ENCODE data around the gene DNAH2. TPM values are rescaled to one million over a fixed set of nuclear protein-coding genes. Genes with fewer than 3 reads are reported as not detected.

Gene DNAH2
- polyA plus RNA-seq, 2 donors = 0.06 to 0.10 TPM

DNA sequence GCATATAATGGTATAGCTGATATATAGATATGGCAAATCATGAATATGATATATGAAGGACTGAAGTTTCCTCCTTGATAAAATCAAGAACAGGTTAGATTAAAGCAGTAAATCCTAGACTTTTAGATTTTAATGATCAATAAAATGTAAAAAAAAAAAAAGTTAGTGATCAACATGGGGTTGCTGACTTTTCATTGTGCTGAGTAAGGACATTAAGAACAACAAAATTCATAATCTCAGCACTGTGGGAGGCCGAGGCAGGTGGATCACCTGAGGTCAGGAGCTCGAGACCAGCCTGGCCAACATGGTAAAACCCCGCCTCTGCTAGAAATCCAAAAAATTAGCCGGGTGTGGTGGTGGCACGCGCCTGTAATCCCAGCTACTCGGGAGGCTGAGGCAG is 160.7 kb downstream of the DNAH2 start:
- Histone ChIP-seq H3K27ac (ENCODE audit: low read depth in 2 of 2, low read length in 1 of 2) (no peak overlapping the region), H3K36me3 (ENCODE audit: control insufficient read depth in 2 of 2, insufficient read depth in 2 of 2, low read length in 1 of 2) (peaks cover 0 to 2% of the 10 kb centered on the region in 2 donors), H3K9me3 (ENCODE audit: control insufficient read depth in 2 of 2, insufficient read depth in 1 of 2, low read depth in 1 of 2, low read length in 1 of 2) (no peaks in the 10 kb centered on the region), H3K27me3 (ENCODE audit: control insufficient read depth in 1 of 2, insufficient read depth in 2 of 2, low read length in 2 of 2) (no peaks in the 10 kb centered on the region), H3K4me1 (ENCODE audit: control insufficient read depth in 2 of 2, insufficient read depth in 2 of 2, low read length in 1 of 2) (peaks cover 2 to 4% of the 10 kb centered on the region in 2 donors), H3K4me3 (ENCODE audit: low read depth in 1 of 2, low read length in 2 of 2) (no peak overlapping the region)
- 91 to 92% methylated on average over 7 of the region's 7 CpGs for WGBS, 2 donors

GRCh38 chr17:7880076-7880868 is 162.7 kb downstream of the DNAH2 start:
- Histone ChIP-seq H3K4me1 (ENCODE audit: control insufficient read depth in 2 of 2, insufficient read depth in 2 of 2, low read length in 1 of 2) (peaks cover 2 to 4% of the 10 kb centered on the region in 2 donors), H3K27ac (ENCODE audit: low read depth in 2 of 2, low read length in 1 of 2) (no peak overlapping the region)
- 60 to 85% methylated on average over 3 of the region's 3 CpGs for WGBS, 2 donors

GRCh38 chr17:7881276-7882054 is 163.9 kb downstream of the DNAH2 start:
- WGBS, 2 donors = 47 to 48% methylated on average over 7 of the region's 7 CpGs
- H3K4me3 ChIP-seq (ENCODE audit: low read depth in 1 of 2, low read length in 2 of 2) = no peak overlapping the region
- peaks cover 2 to 4% of the 10 kb centered on the region in 2 donors for H3K4me1 ChIP-seq (ENCODE audit: control insufficient read depth in 2 of 2, insufficient read depth in 2 of 2, low read length in 1 of 2)
- H3K27me3 ChIP-seq (ENCODE audit: control insufficient read depth in 1 of 2, insufficient read depth in 2 of 2, low read length in 2 of 2) = no peaks in the 10 kb centered on the region
- no peaks in the 10 kb centered on the region for H3K9me3 ChIP-seq (ENCODE audit: control insufficient read depth in 2 of 2, insufficient read depth in 1 of 2, low read depth in 1 of 2, low read length in 1 of 2)
- peak overlapping the region in 1 of 2 donors; percentile 61 for H3K27ac ChIP-seq (ENCODE audit: low read depth in 2 of 2, low read length in 1 of 2)
- H3K36me3 ChIP-seq (ENCODE audit: control insufficient read depth in 2 of 2, insufficient read depth in 2 of 2, low read length in 1 of 2) = peaks cover 0 to 2% of the 10 kb centered on the region in 2 donors

More at GRCh38 chr17:7880076-7880868, 162.7 kb downstream of the DNAH2 start:
- peaks cover 0 to 2% of the 10 kb centered on the region in 2 donors for H3K36me3 ChIP-seq (ENCODE audit: control insufficient read depth in 2 of 2, insufficient read depth in 2 of 2, low read length in 1 of 2)
- no peaks in the 10 kb centered on the region for H3K27me3 ChIP-seq (ENCODE audit: control insufficient read depth in 1 of 2, insufficient read depth in 2 of 2, low read length in 2 of 2)
- H3K9me3 ChIP-seq (ENCODE audit: control insufficient read depth in 2 of 2, insufficient read depth in 1 of 2, low read depth in 1 of 2, low read length in 1 of 2) = no peaks in the 10 kb centered on the region
- no peak overlapping the region for H3K4me3 ChIP-seq (ENCODE audit: low read depth in 1 of 2, low read length in 2 of 2)

DNA sequence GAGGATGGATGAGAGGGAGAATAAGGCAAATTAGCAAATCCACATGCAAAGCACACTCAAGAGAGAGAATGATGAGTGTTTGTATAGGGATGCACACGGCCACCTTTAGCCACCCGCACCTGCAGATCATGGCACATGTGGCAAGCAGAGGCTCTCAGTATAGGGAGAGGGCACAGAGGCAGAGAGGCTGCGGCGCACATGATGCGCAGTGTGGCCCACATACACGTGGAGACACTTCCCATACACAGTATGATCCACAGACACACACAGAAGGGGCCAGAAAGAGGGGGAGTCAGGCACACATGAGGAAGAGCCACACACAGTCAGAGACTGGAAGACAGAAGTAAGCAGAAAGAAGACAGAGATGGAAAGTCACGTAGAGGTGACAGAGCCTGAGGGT is 164.5 kb downstream of the DNAH2 start:
- Histone ChIP-seq H3K4me1 (ENCODE audit: control insufficient read depth in 2 of 2, insufficient read depth in 2 of 2, low read length in 1 of 2) (peaks cover 2 to 4% of the 10 kb centered on the region in 2 donors), H3K27me3 (ENCODE audit: control insufficient read depth in 1 of 2, insufficient read depth in 2 of 2, low read length in 2 of 2) (no peaks in the 10 kb centered on the region), H3K27ac (ENCODE audit: low read depth in 2 of 2, low read length in 1 of 2) (peak overlapping the region in 1 of 2 donors; percentile 24), H3K36me3 (ENCODE audit: control insufficient read depth in 2 of 2, insufficient read depth in 2 of 2, low read length in 1 of 2) (peaks cover 0 to 2% of the 10 kb centered on the region in 2 donors), H3K9me3 (ENCODE audit: control insufficient read depth in 2 of 2, insufficient read depth in 1 of 2, low read depth in 1 of 2, low read length in 1 of 2) (no peaks in the 10 kb centered on the region), H3K4me3 (ENCODE audit: low read depth in 1 of 2, low read length in 2 of 2) (no peak overlapping the region)
- WGBS, 2 donors = 59 to 68% methylated on average over 7 of the region's 7 CpGs

GRCh38 chr17:7882629-7883028 is 165.1 kb downstream of the DNAH2 start:
- H3K27ac ChIP-seq (ENCODE audit: low read depth in 2 of 2, low read length in 1 of 2) = peak overlapping the region in 1 of 2 donors; percentile 8
- no peaks in the 10 kb centered on the region for H3K9me3 ChIP-seq (ENCODE audit: control insufficient read depth in 2 of 2, insufficient read depth in 1 of 2, low read depth in 1 of 2, low read length in 1 of 2)
- H3K4me1 ChIP-seq (ENCODE audit: control insufficient read depth in 2 of 2, insufficient read depth in 2 of 2, low read length in 1 of 2) = peaks cover 2 to 4% of the 10 kb centered on the region in 2 donors
- H3K36me3 ChIP-seq (ENCODE audit: control insufficient read depth in 2 of 2, insufficient read depth in 2 of 2, low read length in 1 of 2) = peaks cover 0 to 2% of the 10 kb centered on the region in 2 donors
- no peaks in the 10 kb centered on the region for H3K27me3 ChIP-seq (ENCODE audit: control insufficient read depth in 1 of 2, insufficient read depth in 2 of 2, low read length in 2 of 2)
- no peak overlapping the region for H3K4me3 ChIP-seq (ENCODE audit: low read depth in 1 of 2, low read length in 2 of 2)
- 79 to 89% methylated on average over 3 of the region's 3 CpGs for WGBS, 2 donors

Other genes with a start within 250 kb of the DNAH2 start
- 10 to 100 TPM; 15.5 to 19.1 TPM for gene ZBTB4, start 238.1 kb upstream of the DNAH2 start, polyA plus RNA-seq
- gene SLC35G6, start 236.3 kb upstream of the DNAH2 start, polyA plus RNA-seq = under 1 TPM in 1 of 2 donors, not detected in 1; 0.01 TPM
- gene POLR2A, start 233.4 kb upstream of the DNAH2 start, polyA plus RNA-seq = 10 to 100 TPM; 33.8 to 56.6 TPM
- 10 to 100 TPM in 1 of 2 donors, 1 to 10 TPM in 1; 8.0 to 13.0 TPM for gene TNFSF12, start 168.7 kb upstream of the DNAH2 start, polyA plus RNA-seq
- 1 to 10 TPM; 5.4 to 5.6 TPM for gene TNFSF13, start 159.0 kb upstream of the DNAH2 start, polyA plus RNA-seq
- 10 to 100 TPM; 21.6 to 33.6 TPM for gene SENP3, start 155.8 kb upstream of the DNAH2 start, polyA plus RNA-seq
- gene CD68, start 138.1 kb upstream of the DNAH2 start, polyA plus RNA-seq = 10 to 100 TPM; 30.5 to 62.4 TPM
- gene MPDU1, start 133.9 kb upstream of the DNAH2 start, polyA plus RNA-seq = 10 to 100 TPM; 56.9 to 60.0 TPM
- 10 to 100 TPM; 73.3 to 94.3 TPM for gene SOX15, start 127.7 kb upstream of the DNAH2 start, polyA plus RNA-seq
- gene FXR2, start 102.8 kb upstream of the DNAH2 start, polyA plus RNA-seq = 10 to 100 TPM; 14.7 to 19.0 TPM
- 10 to 100 TPM; 54.0 to 61.2 TPM for gene SAT2, start 89.9 kb upstream of the DNAH2 start, polyA plus RNA-seq
- under 1 TPM in 1 of 2 donors, not detected in 1; 0.14 TPM for gene SHBG, start 87.6 kb upstream of the DNAH2 start, polyA plus RNA-seq
- gene ATP1B2, start 66.8 kb upstream of the DNAH2 start, polyA plus RNA-seq = under 1 TPM; 0.24 to 0.51 TPM
- 10 to 100 TPM; 20.5 to 22.3 TPM for gene TP53, start 30.3 kb upstream of the DNAH2 start, polyA plus RNA-seq
- 10 to 100 TPM in 1 of 2 donors, 1 to 10 TPM in 1; 5.5 to 13.3 TPM for gene WRAP53, start 29.3 kb upstream of the DNAH2 start, polyA plus RNA-seq
- gene EFNB3, start 12.5 kb upstream of the DNAH2 start, polyA plus RNA-seq = 1 to 10 TPM in 1 of 2 donors, under 1 TPM in 1; 0.67 to 1.3 TPM
- 1 to 10 TPM; 5.2 to 9.0 TPM for gene KDM6B, start 116.5 kb downstream of the DNAH2 start, polyA plus RNA-seq
- 1 to 10 TPM; 8.7 to 9.7 TPM for gene TMEM88, start 137.3 kb downstream of the DNAH2 start, polyA plus RNA-seq
- 100 to 1,000 TPM; 108 to 122 TPM for gene NAA38, start 139.8 kb downstream of the DNAH2 start, polyA plus RNA-seq
- gene CYB5D1, start 140.3 kb downstream of the DNAH2 start, polyA plus RNA-seq = 1 to 10 TPM; 4.7 to 6.3 TPM
- gene CHD3, start 171.0 kb downstream of the DNAH2 start, polyA plus RNA-seq = 10 to 100 TPM; 37.2 to 78.7 TPM
- gene RNF227, start 198.5 kb downstream of the DNAH2 start, polyA plus RNA-seq = 1 to 10 TPM; 3.5 to 4.3 TPM
- 1 to 10 TPM; 1.3 to 2.3 TPM for gene KCNAB3, start 212.1 kb downstream of the DNAH2 start, polyA plus RNA-seq
- gene TRAPPC1, start 214.2 kb downstream of the DNAH2 start, polyA plus RNA-seq = 100 to 1,000 TPM in 1 of 2 donors, 10 to 100 TPM in 1; 95.9 to 125 TPM
- 10 to 100 TPM; 18.0 to 29.5 TPM for gene CNTROB, start 214.5 kb downstream of the DNAH2 start, polyA plus RNA-seq

Measured in esophagus (tissue), 2 donors.